Measurements from ENCODE around the gene IL31RA. TPM values are rescaled to one million over a fixed set of nuclear protein-coding genes. Genes with fewer than 3 reads are reported as not detected.

The IL31RA gene
- total RNA-seq, 4 donors from 2014 or later: not detected

DNA sequence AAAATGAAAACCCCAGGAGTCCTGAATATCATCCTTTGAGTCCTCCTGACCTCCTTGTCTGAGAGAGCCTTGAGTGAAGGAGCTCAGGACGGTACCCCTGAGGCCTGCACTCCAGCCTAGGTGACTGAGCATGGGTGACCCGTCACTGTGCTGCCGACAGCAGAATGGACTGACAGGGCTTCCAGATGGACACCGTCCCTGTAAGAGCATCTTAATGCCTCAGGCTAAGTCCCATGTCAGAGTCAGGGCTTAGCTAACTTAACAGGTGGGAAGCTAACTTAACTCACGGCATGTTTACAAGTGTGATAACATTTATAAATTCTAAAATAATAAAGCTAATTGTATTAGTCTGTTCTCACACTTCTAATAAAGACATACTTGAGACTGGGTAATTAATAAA lies 75.3 kb downstream of the IL31RA start:
- DNase-seq: no peak
- TF ChIP-seq POLR2A (IDR thresholded peaks at IDR 0.05) (no peak), POLR2AphosphoS5 (IDR thresholded peaks at IDR 0.05) (no peak), EP300 (IDR thresholded peaks at IDR 0.05; ENCODE audit: low read depth) (no peak)
- TF ChIP-seq, protein P1, sequence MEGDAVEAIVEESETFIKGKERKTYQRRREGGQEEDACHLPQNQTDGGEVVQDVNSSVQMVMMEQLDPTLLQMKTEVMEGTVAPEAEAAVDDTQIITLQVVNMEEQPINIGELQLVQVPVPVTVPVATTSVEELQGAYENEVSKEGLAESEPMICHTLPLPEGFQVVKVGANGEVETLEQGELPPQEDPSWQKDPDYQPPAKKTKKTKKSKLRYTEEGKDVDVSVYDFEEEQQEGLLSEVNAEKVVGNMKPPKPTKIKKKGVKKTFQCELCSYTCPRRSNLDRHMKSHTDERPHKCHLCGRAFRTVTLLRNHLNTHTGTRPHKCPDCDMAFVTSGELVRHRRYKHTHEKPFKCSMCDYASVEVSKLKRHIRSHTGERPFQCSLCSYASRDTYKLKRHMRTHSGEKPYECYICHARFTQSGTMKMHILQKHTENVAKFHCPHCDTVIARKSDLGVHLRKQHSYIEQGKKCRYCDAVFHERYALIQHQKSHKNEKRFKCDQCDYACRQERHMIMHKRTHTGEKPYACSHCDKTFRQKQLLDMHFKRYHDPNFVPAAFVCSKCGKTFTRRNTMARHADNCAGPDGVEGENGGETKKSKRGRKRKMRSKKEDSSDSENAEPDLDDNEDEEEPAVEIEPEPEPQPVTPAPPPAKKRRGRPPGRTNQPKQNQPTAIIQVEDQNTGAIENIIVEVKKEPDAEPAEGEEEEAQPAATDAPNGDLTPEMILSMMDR (IDR thresholded peaks at IDR 0.05): no peak

DNA sequence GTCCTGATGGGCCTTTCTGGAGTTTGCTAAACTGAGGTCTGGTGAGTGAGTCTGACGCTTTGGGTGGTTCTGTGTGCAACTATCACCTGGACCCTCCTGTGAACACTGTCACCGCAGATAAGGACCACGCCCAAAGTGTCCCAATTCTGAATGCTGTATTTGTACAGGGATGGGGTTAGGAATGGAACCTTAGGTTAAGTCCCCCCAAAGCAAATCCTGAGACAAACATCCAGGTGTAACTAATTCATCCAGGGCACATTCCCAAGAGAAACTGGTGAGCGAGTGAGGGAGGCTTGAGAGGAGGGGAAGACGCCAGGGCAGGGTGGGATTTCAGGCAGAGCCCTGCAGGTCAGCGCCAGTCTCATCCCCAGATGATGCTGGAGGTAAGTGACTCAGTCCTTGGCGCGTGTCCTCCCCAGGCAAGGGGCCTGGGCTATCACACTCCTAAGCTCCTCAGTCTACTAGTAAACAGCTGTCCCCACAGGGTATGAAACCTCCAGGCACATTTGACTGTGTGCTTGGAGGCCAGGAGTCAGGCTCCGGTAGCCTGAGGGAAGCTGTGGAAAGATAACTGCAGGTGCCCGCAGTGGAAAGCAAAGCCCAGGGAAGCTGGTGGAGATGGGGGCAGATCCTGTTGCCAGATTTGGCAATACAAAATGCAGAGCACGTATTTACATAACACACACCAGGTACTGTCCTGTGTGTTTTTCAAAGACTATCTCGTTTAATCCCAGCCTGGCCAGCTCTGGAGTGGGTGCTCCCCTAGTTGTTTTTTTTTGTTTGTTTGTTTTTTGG lies 76.9 kb downstream of the IL31RA start:
- WGBS, 2 donors (ENCODE audit: low coverage in 1 of 2): 77 to 81% methylated on average over 3 to 12 of the region's 12 CpGs
- in situ Hi-C loops (cut with MboI; ENCODE audit: low pct_ligation_motif_present in 1 of 4, low pct_unique_long_range_greater_than_20kb in 1 of 4, low sequenced_read_pairs in 3 of 4): loop anchor here in 2 of 4 donors (25.0 kb wide), 2 partner anchors 259 to 909 kb away; no protein-coding TSS in a partner anchor
- intact Hi-C loops (cut with DNase I; ENCODE audit: low total_unique reads): no loop called here

More for the DNA sequence above, 75.3 kb downstream of the IL31RA start:
- Histone ChIP-seq H3K4me1 (peaks cover 0 to 6% (median 0%) of the 10 kb centered on the region in 4 donors), H3K27me3 (no peaks in the 10 kb centered on the region), H3K36me3 (no peaks in the 10 kb centered on the region), H3K27ac (no peak overlapping the region), H3K9me3 (no peaks in the 10 kb centered on the region), H3K4me3 (no peak overlapping the region)
- WGBS, 2 donors (ENCODE audit: low coverage in 1 of 2): 92 to 100% methylated on average over 1 to 5 of the region's 5 CpGs
- in situ Hi-C loops (cut with MboI; ENCODE audit: low pct_ligation_motif_present in 1 of 4, low pct_unique_long_range_greater_than_20kb in 1 of 4, low sequenced_read_pairs in 3 of 4) (loop anchor here in 2 of 4 donors (25.0 kb wide), 2 partner anchors 261 to 911 kb away; no protein-coding TSS in a partner anchor), intact Hi-C loops (cut with DNase I; ENCODE audit: low total_unique reads) (no loop called here)

DNA sequence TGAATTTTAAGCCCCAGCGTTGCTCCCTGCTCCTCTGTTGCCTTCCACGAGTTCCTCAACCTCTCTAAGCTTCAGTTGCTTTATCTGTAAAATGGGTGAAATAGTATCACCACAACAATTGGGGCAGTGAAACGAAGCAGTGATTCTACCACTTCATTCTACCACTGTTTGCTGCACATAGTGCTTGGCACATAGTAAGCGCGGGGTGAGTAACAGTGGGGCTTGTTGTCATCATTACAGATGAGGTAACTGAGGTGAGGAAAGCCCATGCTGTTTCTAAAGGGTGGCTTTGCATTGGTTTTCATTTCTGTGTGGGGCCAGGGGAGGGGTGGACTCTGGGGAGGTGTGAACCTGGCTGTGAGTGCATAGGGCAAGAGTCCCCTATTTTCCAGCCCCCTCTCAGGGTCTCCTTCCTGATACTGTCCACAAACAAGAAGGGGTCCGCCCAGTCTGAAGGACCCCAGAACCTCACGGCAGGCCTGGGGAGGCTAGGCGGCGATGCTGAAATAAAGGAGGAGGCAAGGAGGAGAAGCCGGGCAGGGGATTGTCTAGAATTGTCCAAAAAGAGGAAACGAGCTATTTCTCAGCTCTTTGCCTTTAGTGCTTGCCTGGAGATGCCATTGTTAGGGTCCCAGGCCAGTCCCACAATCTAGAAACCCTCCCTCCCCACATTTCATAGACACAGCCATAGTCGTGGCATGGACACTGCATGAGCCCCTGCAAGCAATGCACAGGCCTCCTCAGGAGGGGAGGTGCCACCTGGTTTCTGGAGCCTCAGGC lies 78.1 kb downstream of the IL31RA start:
- intact Hi-C loops (cut with DNase I; ENCODE audit: low total_unique reads): no loop called here
- H3K27me3 ChIP-seq: no peaks in the 10 kb centered on the region
- H3K36me3 ChIP-seq: no peaks in the 10 kb centered on the region
- H3K9me3 ChIP-seq: no peaks in the 10 kb centered on the region
- H3K27ac ChIP-seq: no peak overlapping the region
- H3K4me1 ChIP-seq: no peaks in the 10 kb centered on the region
- TF ChIP-seq EP300 (IDR thresholded peaks at IDR 0.05; ENCODE audit: low read depth) (no peak), POLR2AphosphoS5 (IDR thresholded peaks at IDR 0.05) (no peak), POLR2A (IDR thresholded peaks at IDR 0.05) (no peak)
- TF ChIP-seq, protein P1 (IDR thresholded peaks at IDR 0.05): no peak
- no peak overlapping the region for H3K4me3 ChIP-seq
- 82 to 85% methylated on average over 4 to 12 of the region's 12 CpGs for WGBS, 2 donors (ENCODE audit: low coverage in 1 of 2)
- no peak for DNase-seq
- in situ Hi-C loops (cut with MboI; ENCODE audit: low pct_ligation_motif_present in 1 of 4, low pct_unique_long_range_greater_than_20kb in 1 of 4, low sequenced_read_pairs in 3 of 4): loop anchor here in 2 of 4 donors (25.0 kb wide), 2 partner anchors 258 to 908 kb away; no protein-coding TSS in a partner anchor

More for the DNA sequence above, 76.9 kb downstream of the IL31RA start:
- H3K27ac ChIP-seq: no peak overlapping the region
- no peaks in the 10 kb centered on the region for H3K9me3 ChIP-seq
- H3K36me3 ChIP-seq: no peaks in the 10 kb centered on the region
- TF ChIP-seq POLR2AphosphoS5 (IDR thresholded peaks at IDR 0.05): no peak
- TF ChIP-seq EP300 (IDR thresholded peaks at IDR 0.05; ENCODE audit: low read depth): no peak
- no peak for DNase-seq
- H3K27me3 ChIP-seq: no peaks in the 10 kb centered on the region
- H3K4me1 ChIP-seq: peaks cover 0 to 5% (median 0%) of the 10 kb centered on the region in 4 donors
- H3K4me3 ChIP-seq: no peak overlapping the region

DNA sequence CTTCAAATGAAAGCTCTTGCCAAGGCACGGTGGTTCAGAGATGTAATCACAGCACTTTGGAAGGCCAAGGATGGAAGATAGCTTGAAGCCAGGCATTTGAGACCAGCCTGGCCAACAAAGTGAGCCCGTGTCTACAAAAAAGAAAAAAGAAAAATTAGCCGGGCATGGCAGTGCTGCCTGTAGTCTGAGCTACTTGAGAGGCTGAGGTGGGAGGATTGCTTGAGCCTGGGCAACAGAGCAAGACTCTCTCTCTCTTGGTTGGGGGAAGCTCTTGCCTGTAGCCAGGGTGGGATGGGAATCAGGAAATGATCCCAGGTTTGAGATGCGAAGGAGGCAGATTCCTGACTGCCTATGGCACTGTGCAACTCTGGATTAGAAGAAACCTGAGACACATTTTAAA lies 81.5 kb downstream of the IL31RA start:
- no peaks in the 10 kb centered on the region for H3K9me3 ChIP-seq
- in situ Hi-C loops (cut with MboI; ENCODE audit: low pct_ligation_motif_present in 1 of 4, low pct_unique_long_range_greater_than_20kb in 1 of 4, low sequenced_read_pairs in 3 of 4): loop anchor here in 3 of 4 donors (10.0 to 25.0 kb wide), 3 partner anchors 255 to 905 kb away; no protein-coding TSS in a partner anchor
- TF ChIP-seq, protein P1 (IDR thresholded peaks at IDR 0.05): no peak
- TF ChIP-seq POLR2AphosphoS5 (IDR thresholded peaks at IDR 0.05) (no peak), POLR2A (IDR thresholded peaks at IDR 0.05) (no peak), EP300 (IDR thresholded peaks at IDR 0.05; ENCODE audit: low read depth) (no peak)
- H3K4me1 ChIP-seq: peaks cover 0 to 3% (median 0%) of the 10 kb centered on the region in 4 donors
- intact Hi-C loops (cut with DNase I; ENCODE audit: low total_unique reads): no loop called here
- H3K4me3 ChIP-seq: no peak overlapping the region
- no peak overlapping the region for H3K27ac ChIP-seq
- H3K27me3 ChIP-seq: no peaks in the 10 kb centered on the region
- DNase-seq: no peak
- WGBS, 2 donors (ENCODE audit: low coverage in 1 of 2): 78 to 87% methylated on average over 2 to 4 of the region's 4 CpGs
- H3K36me3 ChIP-seq: peaks cover 0 to 11% (median 1%) of the 10 kb centered on the region in 4 donors

All from transverse colon (tissue), 4 donors.